ENCODE measurements around the gene HHIPL1. TPM values are rescaled to one million over a fixed set of nuclear protein-coding genes. Genes with fewer than 3 reads are reported as not detected.

The HHIPL1 gene
- total RNA-seq, 1 experiment from 2014 or later = 2.6 TPM

GRCh38 chr14:99691111-99691885 lies 46.4 kb downstream of the HHIPL1 start:
- Histone ChIP-seq H4K91ac (ENCODE audit: insufficient read length, low read depth, low read length) (no peak overlapping the region), H3T11ph (ENCODE audit: low read length) (no peak overlapping the region), H2BK5ac (ENCODE audit: insufficient read length, low read length) (no peak overlapping the region), H4K20me1 (ENCODE audit: control insufficient read depth, insufficient read depth, insufficient read length) (no peaks in the 10 kb centered on the region), H2AFZ (ENCODE audit: low read length) (no peak overlapping the region), H3K56ac (ENCODE audit: insufficient read length, low read depth, low read length) (no peak overlapping the region), H4K5ac (ENCODE audit: insufficient read length, low read depth, low read length) (no peak overlapping the region), H3K9ac (ENCODE audit: extremely low read depth, insufficient read length, low read length) (no peak overlapping the region), H3K23me2 (ENCODE audit: insufficient read length, low read depth, low read length, poor library complexity, severe bottlenecking) (no peaks in the 10 kb centered on the region), H3K27ac (ENCODE audit: insufficient read length, low read depth, low read length) (no peak overlapping the region), H3K4ac (ENCODE audit: low read depth, low read length) (no peak overlapping the region), H3K79me1 (ENCODE audit: insufficient read depth, low read depth, low read length, poor library complexity, severe bottlenecking) (no peaks in the 10 kb centered on the region), H3K4me2 (ENCODE audit: insufficient read depth, insufficient read length, low read length) (no peak overlapping the region), H3K18ac (ENCODE audit: insufficient read length, low read depth, low read length) (no peak overlapping the region), H4K8ac (replicated peaks; ENCODE audit: insufficient read length, low read depth, low read length) (no peak overlapping the region), H3K23ac (ENCODE audit: insufficient read length, low read depth, low read length) (no peak overlapping the region), H3K79me2 (ENCODE audit: insufficient read depth, low read length) (no peaks in the 10 kb centered on the region), H3K27me3 (ENCODE audit: insufficient read depth, low read length) (no peaks in the 10 kb centered on the region), H2AK5ac (ENCODE audit: insufficient read length, low read length) (no peak overlapping the region), H2BK15ac (ENCODE audit: low read depth, low read length) (no peak overlapping the region), H3K9me3 (ENCODE audit: control insufficient read depth, low read depth, low read length) (no peaks in the 10 kb centered on the region), H2BK12ac (ENCODE audit: insufficient read length, low read depth, low read length) (no peak overlapping the region), H3K4me1 (ENCODE audit: insufficient read depth, low read length) (no peaks in the 10 kb centered on the region), H2BK120ac (ENCODE audit: low read depth, low read length, poor library complexity, severe bottlenecking) (no peak overlapping the region), H2BK20ac (ENCODE audit: low read depth, low read length, poor library complexity, severe bottlenecking) (no peak overlapping the region), H3K14ac (ENCODE audit: insufficient read depth, low read length) (no peak overlapping the region)
- Mint-ChIP-seq H3K9me3 (no peaks in the 10 kb centered on the region), H3K36me3 (ENCODE audit: insufficient read depth in 1 of 3, low read depth in 3 of 3) (no peaks in the 10 kb centered on the region), H3K4me1 (peaks cover 7 to 17% of the 10 kb centered on the region in 2 experiments), H3K4me3 (no peak overlapping the region), H3K27ac (no peak overlapping the region), H3K27me3 (ENCODE audit: low read depth) (peaks cover 7% of the 10 kb centered on the region)
- TF ChIP-seq, protein P1, sequence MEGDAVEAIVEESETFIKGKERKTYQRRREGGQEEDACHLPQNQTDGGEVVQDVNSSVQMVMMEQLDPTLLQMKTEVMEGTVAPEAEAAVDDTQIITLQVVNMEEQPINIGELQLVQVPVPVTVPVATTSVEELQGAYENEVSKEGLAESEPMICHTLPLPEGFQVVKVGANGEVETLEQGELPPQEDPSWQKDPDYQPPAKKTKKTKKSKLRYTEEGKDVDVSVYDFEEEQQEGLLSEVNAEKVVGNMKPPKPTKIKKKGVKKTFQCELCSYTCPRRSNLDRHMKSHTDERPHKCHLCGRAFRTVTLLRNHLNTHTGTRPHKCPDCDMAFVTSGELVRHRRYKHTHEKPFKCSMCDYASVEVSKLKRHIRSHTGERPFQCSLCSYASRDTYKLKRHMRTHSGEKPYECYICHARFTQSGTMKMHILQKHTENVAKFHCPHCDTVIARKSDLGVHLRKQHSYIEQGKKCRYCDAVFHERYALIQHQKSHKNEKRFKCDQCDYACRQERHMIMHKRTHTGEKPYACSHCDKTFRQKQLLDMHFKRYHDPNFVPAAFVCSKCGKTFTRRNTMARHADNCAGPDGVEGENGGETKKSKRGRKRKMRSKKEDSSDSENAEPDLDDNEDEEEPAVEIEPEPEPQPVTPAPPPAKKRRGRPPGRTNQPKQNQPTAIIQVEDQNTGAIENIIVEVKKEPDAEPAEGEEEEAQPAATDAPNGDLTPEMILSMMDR (conservative IDR thresholded peaks at IDR 0.05) = no peak
- DNase-seq = no peak
- no CpG with 5 or more reads among the region's 13 CpGs for WGBS (ENCODE audit: extremely low coverage, insufficient read length, low lambda C conversion rate)

Data from H9 (cell line).